Measurements from ENCODE around the gene LYZL4.

LYZL4 gene, protein sequence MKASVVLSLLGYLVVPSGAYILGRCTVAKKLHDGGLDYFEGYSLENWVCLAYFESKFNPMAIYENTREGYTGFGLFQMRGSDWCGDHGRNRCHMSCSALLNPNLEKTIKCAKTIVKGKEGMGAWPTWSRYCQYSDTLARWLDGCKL

DNA sequence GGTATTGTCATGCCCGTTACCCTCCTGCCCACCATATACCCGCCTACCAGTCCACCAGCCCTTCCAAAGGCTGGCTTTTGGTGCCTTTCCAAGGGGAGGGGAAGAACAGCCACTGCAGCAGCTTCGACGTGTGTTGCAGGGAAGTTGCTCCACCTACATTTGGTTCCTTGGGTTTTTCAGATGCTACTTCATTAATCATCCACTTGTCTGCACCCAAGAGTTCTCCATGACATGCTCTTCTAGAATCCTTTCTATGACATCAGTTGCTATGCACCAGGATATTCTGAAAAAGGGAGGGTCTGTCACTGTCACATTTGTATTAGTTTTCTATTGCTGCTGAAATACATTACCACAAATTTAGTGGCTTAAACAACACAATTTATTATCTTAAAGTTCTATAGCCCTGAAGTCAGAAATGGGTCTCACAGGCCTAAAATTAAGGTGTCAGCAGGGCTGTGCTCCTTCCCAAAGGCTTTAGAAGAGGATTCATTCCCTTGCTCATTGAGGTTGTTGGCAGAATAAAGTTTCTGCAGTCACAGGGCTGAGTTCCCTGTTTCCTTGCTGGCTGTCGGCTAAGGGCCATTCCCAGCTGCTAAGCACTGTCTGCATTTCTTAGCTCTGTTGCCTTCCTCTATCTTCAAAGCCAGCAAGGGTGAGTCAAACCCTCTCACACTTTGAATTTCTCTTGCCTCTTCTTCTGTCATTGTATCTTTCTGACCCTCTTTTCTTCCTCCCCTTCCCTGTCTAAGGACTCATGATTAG lies at the start of gene LYZL4:
TSS of gene LYZL4 (minus strand) at position 241 of the 762 bp plus-strand sequence. CDS start 3,359 bp downstream, outside the sequence.
- no peak within 1 kb of the TSS for H3K4me3 ChIP-seq (ENCODE audit: low read depth, low read length)
- TF ChIP-seq MYC (IDR thresholded peaks at IDR 0.05; ENCODE audit: low read depth, low read length) (no peak), POLR2A (IDR thresholded peaks at IDR 0.05; ENCODE audit: extremely low read depth, insufficient read length) (no peak)
- TF ChIP-seq, protein P1, sequence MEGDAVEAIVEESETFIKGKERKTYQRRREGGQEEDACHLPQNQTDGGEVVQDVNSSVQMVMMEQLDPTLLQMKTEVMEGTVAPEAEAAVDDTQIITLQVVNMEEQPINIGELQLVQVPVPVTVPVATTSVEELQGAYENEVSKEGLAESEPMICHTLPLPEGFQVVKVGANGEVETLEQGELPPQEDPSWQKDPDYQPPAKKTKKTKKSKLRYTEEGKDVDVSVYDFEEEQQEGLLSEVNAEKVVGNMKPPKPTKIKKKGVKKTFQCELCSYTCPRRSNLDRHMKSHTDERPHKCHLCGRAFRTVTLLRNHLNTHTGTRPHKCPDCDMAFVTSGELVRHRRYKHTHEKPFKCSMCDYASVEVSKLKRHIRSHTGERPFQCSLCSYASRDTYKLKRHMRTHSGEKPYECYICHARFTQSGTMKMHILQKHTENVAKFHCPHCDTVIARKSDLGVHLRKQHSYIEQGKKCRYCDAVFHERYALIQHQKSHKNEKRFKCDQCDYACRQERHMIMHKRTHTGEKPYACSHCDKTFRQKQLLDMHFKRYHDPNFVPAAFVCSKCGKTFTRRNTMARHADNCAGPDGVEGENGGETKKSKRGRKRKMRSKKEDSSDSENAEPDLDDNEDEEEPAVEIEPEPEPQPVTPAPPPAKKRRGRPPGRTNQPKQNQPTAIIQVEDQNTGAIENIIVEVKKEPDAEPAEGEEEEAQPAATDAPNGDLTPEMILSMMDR (IDR thresholded peaks at IDR 0.05; ENCODE audit: low read depth, low read length): no peak
- TF ChIP-seq, protein P2, sequence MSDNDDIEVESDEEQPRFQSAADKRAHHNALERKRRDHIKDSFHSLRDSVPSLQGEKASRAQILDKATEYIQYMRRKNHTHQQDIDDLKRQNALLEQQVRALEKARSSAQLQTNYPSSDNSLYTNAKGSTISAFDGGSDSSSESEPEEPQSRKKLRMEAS (IDR thresholded peaks at IDR 0.05; ENCODE audit: low read depth, low read length): no peak
- DNase-seq (ENCODE audit: low read depth): no peak

DNA sequence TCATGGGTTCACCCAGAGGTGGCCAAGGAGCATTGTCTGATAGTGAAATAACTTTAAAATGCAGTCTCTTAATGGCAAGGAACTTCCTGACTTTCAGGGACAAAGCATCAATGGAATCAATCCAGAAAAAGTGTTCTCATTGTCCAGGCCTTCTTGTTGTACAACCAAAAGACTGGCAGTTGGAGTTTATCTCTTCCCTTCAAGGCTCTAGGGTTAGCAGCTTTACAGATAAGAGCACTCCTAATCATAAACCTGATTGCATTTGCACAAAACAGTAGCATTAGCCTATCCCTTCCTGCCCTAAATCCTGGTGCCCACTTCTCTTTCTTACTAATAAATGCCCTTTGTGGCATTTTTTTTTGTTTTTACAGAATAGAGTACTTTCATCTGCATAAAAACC lies 48.7 kb upstream of the LYZL4 start:
- TF ChIP-seq, protein P2 (IDR thresholded peaks at IDR 0.05; ENCODE audit: low read depth, low read length): no peak
- TF ChIP-seq POLR2A (IDR thresholded peaks at IDR 0.05; ENCODE audit: extremely low read depth, insufficient read length): no peak
- TF ChIP-seq, protein P1 (IDR thresholded peaks at IDR 0.05; ENCODE audit: low read depth, low read length): no peak
- TF ChIP-seq MYC (IDR thresholded peaks at IDR 0.05; ENCODE audit: low read depth, low read length): no peak
- no peak for DNase-seq (ENCODE audit: low read depth)
- H3K4me3 ChIP-seq (ENCODE audit: low read depth, low read length): no peak overlapping the region

DNA sequence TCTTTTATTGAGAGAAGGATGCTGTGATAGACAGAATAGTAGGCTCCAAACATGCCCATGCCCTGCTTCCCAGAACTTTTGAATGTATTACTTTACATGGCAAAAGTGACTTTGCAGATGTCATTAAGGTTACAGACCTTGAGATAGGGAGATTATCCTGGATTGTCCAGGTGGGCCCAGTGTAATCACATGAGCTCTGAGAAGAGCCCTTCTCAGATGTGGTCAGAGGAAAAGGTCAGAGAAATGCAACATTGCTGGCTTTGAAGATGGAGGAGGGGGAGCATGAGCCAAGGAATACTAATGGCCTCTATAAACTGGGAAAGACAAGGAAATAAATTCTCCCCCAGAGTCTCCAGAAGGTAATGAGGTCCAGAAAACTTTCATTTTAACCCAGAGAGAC lies 45.8 kb upstream of the LYZL4 start:
- no peak for DNase-seq (ENCODE audit: low read depth)
- no peak overlapping the region for H3K4me3 ChIP-seq (ENCODE audit: low read depth, low read length)
- TF ChIP-seq POLR2A (IDR thresholded peaks at IDR 0.05; ENCODE audit: extremely low read depth, insufficient read length) (no peak), MYC (IDR thresholded peaks at IDR 0.05; ENCODE audit: low read depth, low read length) (no peak)
- TF ChIP-seq, protein P1 (IDR thresholded peaks at IDR 0.05; ENCODE audit: low read depth, low read length): no peak
- TF ChIP-seq, protein P2 (IDR thresholded peaks at IDR 0.05; ENCODE audit: low read depth, low read length): no peak

DNA sequence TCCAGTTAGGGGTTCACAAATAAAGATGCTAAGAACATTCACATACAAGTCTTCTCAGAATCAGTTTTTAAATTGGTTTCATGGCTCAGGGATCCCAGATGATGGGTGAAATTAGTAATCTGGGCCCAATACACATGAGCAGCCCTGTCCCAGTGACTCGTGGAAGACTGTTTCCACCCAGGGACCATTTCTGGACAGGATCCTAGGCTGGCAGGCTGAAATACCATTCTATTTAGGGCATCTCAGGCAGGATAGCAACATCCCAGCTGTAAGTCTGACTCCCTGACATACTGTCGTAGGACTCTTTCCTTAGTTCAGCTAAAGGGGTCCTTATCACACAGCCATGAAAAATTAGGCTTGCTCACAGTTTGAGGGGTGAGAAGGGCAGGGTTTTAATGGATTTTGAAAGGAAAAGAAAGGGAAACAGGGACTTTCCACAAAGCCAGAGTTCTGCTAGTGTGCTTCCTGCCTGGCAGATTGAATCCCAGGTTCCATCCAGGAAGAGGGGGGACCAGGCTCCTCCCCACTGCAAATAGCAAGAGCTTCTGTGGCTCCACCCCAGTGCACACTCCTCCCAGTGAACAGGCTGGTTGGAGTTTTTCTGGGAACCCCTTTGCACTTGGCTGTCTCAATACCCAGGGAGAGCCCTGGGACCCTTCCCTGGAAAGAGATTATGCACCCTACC lies 41.3 kb upstream of the LYZL4 start:
- H3K4me3 ChIP-seq (ENCODE audit: low read depth, low read length): no peak overlapping the region
- TF ChIP-seq, protein P1 (IDR thresholded peaks at IDR 0.05; ENCODE audit: low read depth, low read length): no peak
- TF ChIP-seq POLR2A (IDR thresholded peaks at IDR 0.05; ENCODE audit: extremely low read depth, insufficient read length) (no peak), MYC (IDR thresholded peaks at IDR 0.05; ENCODE audit: low read depth, low read length) (no peak)
- TF ChIP-seq, protein P2 (IDR thresholded peaks at IDR 0.05; ENCODE audit: low read depth, low read length): no peak
- DNase-seq (ENCODE audit: low read depth): no peak

DNA sequence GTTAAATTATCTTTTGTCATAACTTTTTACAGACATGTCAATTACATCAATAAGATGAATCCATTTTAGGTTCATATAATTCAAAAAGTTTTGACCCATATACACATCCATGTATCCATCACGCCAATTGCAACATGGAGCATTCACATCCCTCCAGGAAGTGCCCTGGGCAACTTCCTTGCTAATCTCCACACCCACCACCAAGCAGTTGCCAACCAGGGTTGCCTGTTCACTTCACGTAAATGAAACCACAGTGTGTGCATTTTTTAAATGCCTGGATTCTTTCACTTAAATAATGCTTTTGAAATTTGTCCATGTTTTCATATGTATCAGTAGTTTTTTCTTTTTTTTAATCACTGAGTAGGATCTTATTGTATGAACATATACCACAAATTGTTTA lies 40.7 kb upstream of the LYZL4 start:
- no peak for DNase-seq (ENCODE audit: low read depth)
- H3K4me3 ChIP-seq (ENCODE audit: low read depth, low read length): no peak overlapping the region
- TF ChIP-seq, protein P1 (IDR thresholded peaks at IDR 0.05; ENCODE audit: low read depth, low read length): no peak
- TF ChIP-seq MYC (IDR thresholded peaks at IDR 0.05; ENCODE audit: low read depth, low read length): no peak
- TF ChIP-seq, protein P2 (IDR thresholded peaks at IDR 0.05; ENCODE audit: low read depth, low read length): no peak
- no peak for TF ChIP-seq POLR2A (IDR thresholded peaks at IDR 0.05; ENCODE audit: extremely low read depth, insufficient read length)
